ENCODE measurements around the gene RPL39.

DNA sequence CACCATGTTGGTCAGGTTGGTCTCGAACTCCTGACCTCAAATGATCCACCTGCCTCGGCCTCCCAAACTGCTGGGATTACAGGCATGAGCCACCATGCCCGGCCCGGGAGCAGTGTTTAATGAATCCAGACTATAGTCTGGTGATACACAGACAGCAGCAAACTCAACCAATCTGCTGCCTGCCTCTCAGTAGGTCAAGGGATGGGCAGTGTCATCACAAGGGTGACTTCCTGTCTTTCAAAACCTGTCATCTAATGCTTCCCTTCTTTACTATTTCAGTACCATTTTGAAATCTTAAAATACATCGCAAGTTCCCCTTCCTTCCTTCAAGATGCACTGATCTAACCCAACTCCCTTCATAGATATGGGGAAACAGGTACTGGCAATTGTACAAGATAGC is 8.4 kb downstream of the RPL39 start:
- no peak for TF ChIP-seq SPI1 (IDR thresholded peaks at IDR 0.05; ENCODE audit: low read depth, low read length)
- no peak for TF ChIP-seq POLR2AphosphoS5 (IDR thresholded peaks at IDR 0.05; ENCODE audit: low read depth, low read length)

Measured in GM12891 (cell line).